H1 (cell line): ENCODE measurements around the gene MELTF. TPM values are rescaled to one million over a fixed set of nuclear protein-coding genes. Genes with fewer than 3 reads are reported as not detected.

Experiments used
- CTCF ChIA-PET: fragments of 300-600 bp; sonication (Branson Sonifier 250); formaldehyde crosslinking; loops from one replicate; lab custom pipeline; 2021; ENCODE audit not compliant: partially characterized antibody; lab: Charles Lee
- POLR2A ChIA-PET: fragments of 300-600 bp; sonication (Branson Sonifier 250); formaldehyde crosslinking; loops from one replicate; lab custom pipeline; 2021; ENCODE audit warnings: inconsistent platforms; ENCODE audit not compliant: partially characterized antibody; lab: Charles Lee
- DNase-seq, 2 experiments: peaks; one replicate each; pipeline versions ENCODE4 v3.0.0 to v3.0.0-alpha.2; 2010 to 2022; ENCODE audit warnings: low spot score in 2 of 2, low read depth in 1 of 2, mixed read lengths in 1 of 2
- FAIRE-seq: peaks from 2 replicates; lab custom pipeline; 2011; peaks lifted over from hg19 to GRCh38; lab: Jason Lieb, UNC
- H2AFZ ChIP-seq: 2 replicates; pipeline ENCODE4 v1.8.1; 2012; ENCODE audit warnings: low read length, inconsistent platforms
- H2AK5ac ChIP-seq: 2 replicates; pipeline ENCODE4 v1.6.1; 2013; ENCODE audit warnings: low read depth, low read length
- H2BK120ac ChIP-seq: replicated peaks from 2 replicates; pipeline ENCODE3; 2013; ENCODE audit warnings: low read depth, low read length, inconsistent platforms
- H2BK12ac ChIP-seq: 2 replicates; pipeline ENCODE4 v1.6.1; 2013; ENCODE audit warnings: low read depth, low read length
- H2BK15ac ChIP-seq: 2 replicates; pipeline ENCODE4 v1.6.1; 2013; ENCODE audit warnings: low read length
- H2BK20ac ChIP-seq: 2 replicates; pipeline ENCODE4 v1.6.1; 2013; ENCODE audit warnings: low read length
- H2BK5ac ChIP-seq: 2 replicates; pipeline ENCODE4 v1.6.1; 2013; ENCODE audit warnings: low read depth, low read length
- H3K14ac ChIP-seq: 2 replicates; pipeline ENCODE4 v1.6.1; 2013; ENCODE audit warnings: inconsistent platforms; ENCODE audit not compliant: insufficient read length
- H3K18ac ChIP-seq: 2 replicates; pipeline ENCODE4 v1.6.1; 2013; ENCODE audit warnings: low read length; ENCODE audit errors: extremely low read depth
- H3K23ac ChIP-seq: 2 replicates; pipeline ENCODE4 v1.6.1; 2013; ENCODE audit warnings: inconsistent platforms; ENCODE audit not compliant: insufficient read length
- H3K23me2 ChIP-seq: 2 replicates; pipeline ENCODE4 v1.6.1; 2013; ENCODE audit warnings: low read depth, low read length
- H3K27ac ChIP-seq: 2 replicates; pipeline ENCODE4 v1.6.1; 2011; ENCODE audit warnings: low read depth, low read length, inconsistent platforms
- H3K27me3 ChIP-seq, 4 experiments: replicated peaks in 1 of 4; 1 replicate in 1 of 4; 2 replicates in 3 of 4; pipeline versions ENCODE4 v1.6.1 to v1.8.1; 2011 to 2013; ENCODE audit warnings: low read length in 3 of 4, mild to moderate bottlenecking in 3 of 4, inconsistent platforms in 2 of 4, mixed read lengths in 2 of 4, moderate library complexity in 1 of 4; ENCODE audit not compliant: control insufficient read depth in 3 of 4, insufficient read depth in 3 of 4; ENCODE audit errors: extremely low read depth in 1 of 4
- H3K36me3 ChIP-seq, 4 experiments: 2 replicates each; pipeline versions ENCODE4 v1.6.1 to v1.8.1; 2011 to 2013; ENCODE audit warnings: mild to moderate bottlenecking in 4 of 4, low read length in 3 of 4, moderate library complexity in 2 of 4, control low read depth in 1 of 4, inconsistent platforms in 1 of 4; ENCODE audit not compliant: insufficient read depth in 4 of 4, control insufficient read depth in 2 of 4
- H3K4ac ChIP-seq: replicated peaks from 2 replicates; pipeline ENCODE3; 2013; ENCODE audit warnings: low read length, low read depth, mixed read lengths, inconsistent platforms; ENCODE audit not compliant: insufficient read length
- H3K4me1 ChIP-seq, 4 experiments: replicated peaks in 1 of 4; 1 replicate in 1 of 4; 2 replicates in 3 of 4; pipeline versions ENCODE4 v1.6.1 to v1.8.1; 2011 to 2013; ENCODE audit warnings: low read length in 3 of 4, inconsistent platforms in 2 of 4, mixed read lengths in 1 of 4; ENCODE audit not compliant: insufficient read depth in 4 of 4, control insufficient read depth in 3 of 4
- H3K4me2 ChIP-seq, 2 experiments: 2 replicates each; pipeline versions ENCODE4 v1.6.1 to v1.8.1; 2011 to 2013; ENCODE audit warnings: low read depth in 2 of 2, low read length in 2 of 2, control low read depth in 1 of 2, inconsistent platforms in 1 of 2, mild to moderate bottlenecking in 1 of 2; ENCODE audit not compliant: insufficient read depth in 1 of 2
- H3K4me3 ChIP-seq, 4 experiments: fragments of 200-600, 300-600 bp in 1 of 4; sonication (generic), shearing (Covaris generic), sonication (Bioruptor Twin) in 1 of 4; 2 replicates each; pipeline versions ENCODE4 v1.5.1 to v1.8.1; 2011 to 2016; ENCODE audit warnings: low read length in 4 of 4, low read depth in 3 of 4, control low read depth in 2 of 4, inconsistent platforms in 2 of 4, mild to moderate bottlenecking in 2 of 4, mixed read lengths in 1 of 4, moderate library complexity in 1 of 4; ENCODE audit not compliant: insufficient read depth in 2 of 4; ENCODE audit errors: extremely low read depth in 1 of 4
- H3K56ac ChIP-seq: replicated peaks from 2 replicates; pipeline ENCODE3; 2013; ENCODE audit warnings: low read depth, mild to moderate bottlenecking, mixed read lengths, low read length, inconsistent platforms; ENCODE audit not compliant: insufficient read length
- H3K79me1 ChIP-seq: 2 replicates; pipeline ENCODE4 v1.6.1; 2013; ENCODE audit warnings: low read depth, low read length, control low read depth
- H3K79me2 ChIP-seq, 2 experiments: 2 replicates each; pipeline versions ENCODE4 v1.6.1 to v1.8.1; 2012 to 2013; ENCODE audit warnings: low read length in 2 of 2, mild to moderate bottlenecking in 2 of 2, inconsistent platforms in 1 of 2; ENCODE audit not compliant: insufficient read depth in 2 of 2, control insufficient read depth in 1 of 2
- H3K9ac ChIP-seq, 4 experiments: replicated peaks in 1 of 4; 1 replicate in 1 of 4; 2 replicates in 3 of 4; pipeline versions ENCODE4 v1.6.1 to v1.8.1; 2011 to 2013; ENCODE audit warnings: low read depth in 3 of 4, low read length in 3 of 4, control low read depth in 2 of 4, mild to moderate bottlenecking in 2 of 4, moderate library complexity in 2 of 4, inconsistent platforms in 1 of 4; ENCODE audit errors: extremely low read depth in 1 of 4
- H3K9me3 ChIP-seq, 2 experiments: 2 replicates each; pipeline versions ENCODE4 v1.6.1 to v1.8.1; 2012 to 2013; ENCODE audit warnings: mild to moderate bottlenecking in 2 of 2, moderate library complexity in 2 of 2, control low read depth in 1 of 2, inconsistent platforms in 1 of 2, low read depth in 1 of 2, low read length in 1 of 2, mixed read lengths in 1 of 2; ENCODE audit not compliant: insufficient read depth in 2 of 2
- H4K20me1 ChIP-seq, 2 experiments: replicated peaks in 1 of 2; 2 replicates each; pipeline versions ENCODE3 to v1.8.1; 2011 to 2013; ENCODE audit warnings: inconsistent platforms in 2 of 2, low read length in 2 of 2, mild to moderate bottlenecking in 1 of 2; ENCODE audit not compliant: insufficient read depth in 2 of 2, control insufficient read depth in 1 of 2
- H4K5ac ChIP-seq: 2 replicates; pipeline ENCODE4 v1.6.1; 2013; ENCODE audit warnings: low read length, low read depth, mixed read lengths, inconsistent platforms; ENCODE audit not compliant: insufficient read length
- H4K8ac ChIP-seq: 2 replicates; pipeline ENCODE4 v1.8.0; 2013; ENCODE audit warnings: mild to moderate bottlenecking, moderate library complexity, low read length, inconsistent platforms; ENCODE audit not compliant: insufficient read depth; ENCODE audit errors: extremely low read depth
- H4K91ac ChIP-seq: replicated peaks from 2 replicates; pipeline ENCODE3; 2013; ENCODE audit warnings: low read length, mixed read lengths, inconsistent platforms; ENCODE audit not compliant: insufficient read length
- CBX5 ChIP-seq: fragments of 300-800, 300-1000 bp; sonication (generic); IDR thresholded peaks from 2 replicates; pipeline ENCODE4 v1.7.1; 2016; ENCODE audit warnings: antibody characterized with exemption, low read length, low read depth
- CBX8 ChIP-seq: fragments of 300-800, 300-1000 bp; sonication (generic); IDR thresholded peaks from 2 replicates; pipeline ENCODE4 v1.7.1; 2016; ENCODE audit warnings: low read depth, low read length, borderline replicate concordance
- CHD2 ChIP-seq: IDR thresholded peaks from 2 replicates; pipeline ENCODE4 v1.6.1; 2012; ENCODE audit warnings: low read length, improper control_type of control experiment
- KDM1A ChIP-seq: fragments of 200-600, 300-600 bp; sonication (generic); IDR thresholded peaks from 2 replicates; pipeline ENCODE4 v1.7.1; 2016; ENCODE audit warnings: mild to moderate bottlenecking, low read length, borderline replicate concordance
- PHF8 ChIP-seq: fragments of 200-600 bp; sonication (generic); conservative IDR thresholded peaks from 2 replicates; pipeline ENCODE4 v1.7.1; 2012; ENCODE audit warnings: low read depth, mild to moderate bottlenecking, inconsistent platforms, low read length, moderate library complexity
- RAD21 ChIP-seq, 2 experiments: IDR thresholded peaks in 1 of 2; conservative IDR thresholded peaks in 1 of 2; 2 replicates each; pipeline ENCODE4 v1.6.1; 2011; ENCODE audit warnings: low read depth in 2 of 2, low read length in 2 of 2, improper control_type of control experiment in 1 of 2, inconsistent platforms in 1 of 2, mild to moderate bottlenecking in 1 of 2, moderate library complexity in 1 of 2
- RBBP5 ChIP-seq: IDR thresholded peaks from 2 replicates; pipeline ENCODE4 v1.7.1; 2012; ENCODE audit warnings: low read depth, mild to moderate bottlenecking, inconsistent platforms, low read length, moderate library complexity, borderline replicate concordance
- RFX5 ChIP-seq: IDR thresholded peaks from 2 replicates; pipeline ENCODE4 v1.6.1; 2011; ENCODE audit warnings: low read depth, low read length, improper control_type of control experiment, borderline replicate concordance
- RXRA ChIP-seq: IDR thresholded peaks from 2 replicates; pipeline ENCODE4 v1.6.1; 2011; ENCODE audit warnings: low read depth, mild to moderate bottlenecking, low read length, moderate library complexity; ENCODE audit not compliant: insufficient read depth
- SIX5 ChIP-seq: IDR thresholded peaks from 2 replicates; pipeline ENCODE4 v1.6.1; 2011; ENCODE audit warnings: mild to moderate bottlenecking, low read depth, low read length
- SP1 ChIP-seq: IDR thresholded peaks from 2 replicates; pipeline ENCODE4 v1.6.1; 2011; ENCODE audit warnings: low read depth, low read length
- SP2 ChIP-seq: IDR thresholded peaks from 2 replicates; pipeline ENCODE4 v1.6.1; 2012; ENCODE audit warnings: mild to moderate bottlenecking, low read length, inconsistent platforms
- YY1 ChIP-seq: IDR thresholded peaks from 2 replicates; pipeline ENCODE4 v1.6.1; 2011; ENCODE audit warnings: low read depth, mild to moderate bottlenecking, low read length
- WGBS, 2 experiments: shearing (Covaris generic) in 1 of 2; methylation state at CpG; one replicate each; pipeline versions ENCODE4 v1.1.6 to v1.1.7; 2013 to 2015; ENCODE audit warnings: low lambda C conversion rate in 2 of 2, mixed read lengths in 2 of 2, inconsistent platforms in 1 of 2, low coverage in 1 of 2, missing lambda C conversion rate in 1 of 2; ENCODE audit not compliant: insufficient replicate concordance in 2 of 2, insufficient coverage in 1 of 2, insufficient read length in 1 of 2; ENCODE audit errors: extremely low coverage in 1 of 2, missing lambda C conversion rate in 1 of 2; 5-methylcytosine and 5-hydroxymethylcytosine counted together
- polyA plus RNA-seq, 7 experiments: library from polyadenylated mRNA; depleted of rRNA in 3 of 7; stranded (reverse) in 5 of 7; unstranded in 2 of 7; fragments of >200 nt in 5 of 7; fragments of 200-250 nt in 2 of 7; gene quantifications; 1 replicate in 5 of 7; 2 replicates in 1 of 7; 4 replicates in 1 of 7; pipeline versions ENCODE4 v1.2.1 to v1.2.3, GENCODE V29; 2011 to 2013; ENCODE audit warnings: missing spikeins in 2 of 7, mixed read lengths in 2 of 7
- total RNA-seq: library from RNA; stranded (reverse); fragmentation: NEBNext Ultra II Directional; extraction: Animal tissue kit (Norgen Biotek cat#: 25700); gene quantifications from 2 replicates; pipeline ENCODE4 v1.2.1, GENCODE V29; 2021
- TF ChIP-seq, protein P1 (sequence below): IDR thresholded peaks from 2 replicates; pipeline ENCODE4 v1.6.1; 2011; ENCODE audit warnings: low read length, improper control_type of control experiment

Gene MELTF
- total and polyA plus RNA-seq, 2 of the 8 experiments (the other 6 are each of a cell fraction or from before 2014, with no cell fraction given): 1.7 to 3.5 TPM

DNA sequence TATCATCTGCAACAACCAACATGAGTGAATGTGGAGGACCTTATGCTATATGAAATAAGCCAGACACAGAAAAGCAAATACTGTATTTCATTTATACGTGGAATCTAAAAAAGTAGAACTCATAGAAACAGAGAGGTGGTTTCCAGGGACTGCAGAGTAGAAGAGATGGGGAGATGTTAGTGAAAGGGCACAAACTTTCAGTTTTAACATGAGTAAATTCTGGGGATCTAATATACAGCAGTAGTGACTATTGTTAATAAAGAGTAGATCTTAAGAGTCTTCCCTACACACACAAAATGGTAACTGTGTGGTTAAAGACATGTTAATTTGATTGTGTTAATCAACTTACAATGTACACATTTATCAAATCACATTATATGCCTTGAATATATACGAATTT, 20.9 kb upstream of the MELTF start:
- Histone ChIP-seq H3K23ac (no peak overlapping the region), H3K79me2 (no peaks in the 10 kb centered on the region), H3K27me3 (no peaks in the 10 kb centered on the region), H3K36me3 (peaks cover 0 to 20% (median 9%) of the 10 kb centered on the region in 4 experiments; a peak in 6 of 8 replicates), H3K4me1 (no peaks in the 10 kb centered on the region), H2AK5ac (no peak overlapping the region), H2BK15ac (no peak overlapping the region), H4K20me1 (no peaks in the 10 kb centered on the region), H2AFZ (no peak overlapping the region), H2BK120ac (no peak overlapping the region), H3K9ac (no peak overlapping the region), H3K79me1 (peaks cover 2% of the 10 kb centered on the region; the same call in 1 of the 2 replicates), H3K14ac (no peak overlapping the region), H3K9me3 (no peaks in the 10 kb centered on the region), H3K4ac (no peak overlapping the region), H2BK5ac (no peak overlapping the region), H3K23me2 (no peaks in the 10 kb centered on the region), H4K91ac (no peak overlapping the region), H3K4me2 (no peak overlapping the region), H4K8ac (no peak overlapping the region), H2BK12ac (no peak overlapping the region), H2BK20ac (no peak overlapping the region), H4K5ac (no peak overlapping the region), H3K56ac (no peak overlapping the region), H3K4me3 (no peak overlapping the region), H3K18ac (no peak overlapping the region), H3K27ac (no peak overlapping the region)
- 92% methylated on average over 2 of the region's 2 CpGs; no CpG with 5 or more reads in 1 of the 2 experiments for WGBS, 2 experiments
- ChIA-PET POLR2A (no interaction called here), CTCF (no interaction called here)
- FAIRE-seq (no peak), DNase-seq (no peak)
- TF ChIP-seq RFX5: no peak
- TF ChIP-seq SIX5: no peak
- no peak for TF ChIP-seq YY1
- TF ChIP-seq PHF8: no peak
- no peak for TF ChIP-seq SP2
- no peak for TF ChIP-seq RXRA
- TF ChIP-seq KDM1A: no peak
- no peak for TF ChIP-seq CBX8
- no peak for TF ChIP-seq RAD21 (IDR thresholded peaks at IDR 0.05 in 1 of 2, conservative IDR thresholded peaks at IDR 0.05 in 1 of 2; ENCODE audit: low read depth in 2 of 2, low read length in 2 of 2)
- TF ChIP-seq SP1: no peak
- TF ChIP-seq CBX5: no peak
- TF ChIP-seq CHD2: no peak
- TF ChIP-seq, protein P1, sequence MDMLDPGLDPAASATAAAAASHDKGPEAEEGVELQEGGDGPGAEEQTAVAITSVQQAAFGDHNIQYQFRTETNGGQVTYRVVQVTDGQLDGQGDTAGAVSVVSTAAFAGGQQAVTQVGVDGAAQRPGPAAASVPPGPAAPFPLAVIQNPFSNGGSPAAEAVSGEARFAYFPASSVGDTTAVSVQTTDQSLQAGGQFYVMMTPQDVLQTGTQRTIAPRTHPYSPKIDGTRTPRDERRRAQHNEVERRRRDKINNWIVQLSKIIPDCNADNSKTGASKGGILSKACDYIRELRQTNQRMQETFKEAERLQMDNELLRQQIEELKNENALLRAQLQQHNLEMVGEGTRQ: no peak
- no peak for TF ChIP-seq RBBP5
